ENCODE measurements around the gene DENND1C.

DNA sequence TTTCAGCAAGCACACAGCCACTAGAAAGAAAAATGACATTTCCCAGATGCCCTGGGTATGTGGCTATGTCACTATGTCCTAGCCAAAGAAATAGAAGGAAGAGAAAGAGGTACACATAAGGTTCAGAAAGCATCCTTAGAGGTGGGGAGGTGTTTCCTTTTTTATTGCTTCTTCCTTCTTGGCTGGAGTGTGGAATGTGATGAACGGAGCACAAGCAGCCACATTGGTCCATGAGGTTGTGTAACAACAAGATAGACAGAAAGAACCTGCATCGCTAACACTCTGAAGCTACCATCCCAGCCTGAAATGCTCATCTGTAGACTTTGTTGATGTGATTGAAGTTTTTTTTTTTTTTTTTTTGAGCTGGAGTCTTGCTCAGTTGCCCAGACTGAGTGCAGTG is 28.7 kb downstream of the DENND1C start:
- TF ChIP-seq, protein P1, sequence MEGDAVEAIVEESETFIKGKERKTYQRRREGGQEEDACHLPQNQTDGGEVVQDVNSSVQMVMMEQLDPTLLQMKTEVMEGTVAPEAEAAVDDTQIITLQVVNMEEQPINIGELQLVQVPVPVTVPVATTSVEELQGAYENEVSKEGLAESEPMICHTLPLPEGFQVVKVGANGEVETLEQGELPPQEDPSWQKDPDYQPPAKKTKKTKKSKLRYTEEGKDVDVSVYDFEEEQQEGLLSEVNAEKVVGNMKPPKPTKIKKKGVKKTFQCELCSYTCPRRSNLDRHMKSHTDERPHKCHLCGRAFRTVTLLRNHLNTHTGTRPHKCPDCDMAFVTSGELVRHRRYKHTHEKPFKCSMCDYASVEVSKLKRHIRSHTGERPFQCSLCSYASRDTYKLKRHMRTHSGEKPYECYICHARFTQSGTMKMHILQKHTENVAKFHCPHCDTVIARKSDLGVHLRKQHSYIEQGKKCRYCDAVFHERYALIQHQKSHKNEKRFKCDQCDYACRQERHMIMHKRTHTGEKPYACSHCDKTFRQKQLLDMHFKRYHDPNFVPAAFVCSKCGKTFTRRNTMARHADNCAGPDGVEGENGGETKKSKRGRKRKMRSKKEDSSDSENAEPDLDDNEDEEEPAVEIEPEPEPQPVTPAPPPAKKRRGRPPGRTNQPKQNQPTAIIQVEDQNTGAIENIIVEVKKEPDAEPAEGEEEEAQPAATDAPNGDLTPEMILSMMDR (conservative IDR thresholded peaks at IDR 0.05; ENCODE audit: low read length) = no peak
- TF ChIP-seq EZH2phosphoT487 (IDR thresholded peaks at IDR 0.05; ENCODE audit: borderline replicate concordance, low read depth, low read length) = no peak

All from OCI-LY7 (cell line).